HepG2 (cell line): ENCODE data around the gene VPS4A. TPM values are rescaled to one million over a fixed set of nuclear protein-coding genes. Genes with fewer than 3 reads are reported as not detected.

Experiments
- ATAC-seq: fragments of 200-7000 bp; cut with Tn5 transposase; 3 replicates; pipeline ENCODE4 v1.9.1; 2020; ENCODE audit warnings: mild to moderate bottlenecking, moderate library complexity
- BruUV-seq: library from RNA; stranded (reverse); fragments of 400-500 nt; replicated peaks from 2 replicates; lab custom pipeline; 2021; lab: Mats Ljungman, UMichigan
- CTCF ChIA-PET: fragments of 300-600 bp; formaldehyde crosslinking; extraction: SDS; loops from one replicate; lab custom pipeline; 2021; ENCODE audit warnings: low total read pairs, inconsistent platforms, low intra/inter-chr PET ratio; lab: Yijun Ruan, JAX
- POLR2A ChIA-PET: fragments of 350-600 bp; sonication (Branson Sonifier 250); formaldehyde crosslinking; loops from one replicate; lab custom pipeline; 2020; ENCODE audit warnings: antibody characterized with exemption, inconsistent platforms; lab: Yijun Ruan, JAX
- DNase-seq: peaks from one replicate; pipeline ENCODE4 v3.0.0-alpha.2; 2015; ENCODE audit warnings: low spot score
- FAIRE-seq: peaks from 3 replicates; lab custom pipeline; 2011; peaks lifted over from hg19 to GRCh38; lab: Jason Lieb, UNC
- H2AFZ ChIP-seq: one replicate; pipeline ENCODE4 v1.6.1; 2011; ENCODE audit warnings: low read length, inconsistent platforms
- H3K27ac ChIP-seq: fragments of 300-600 bp; 3 replicates; pipeline ENCODE4 v1.8.0; 2011; ENCODE audit warnings: mixed run types, mild to moderate bottlenecking, mixed read lengths, low read length, inconsistent platforms; ENCODE audit not compliant: insufficient read depth; ENCODE audit errors: extremely low read length
- H3K27me3 ChIP-seq, 2 experiments: fragments of 200-600 bp in 1 of 2; 2 replicates in 1 of 2; 3 replicates in 1 of 2; pipeline versions ENCODE4 v1.6.0 to v1.8.0; 2011; ENCODE audit warnings: low read length in 2 of 2, mild to moderate bottlenecking in 2 of 2, moderate library complexity in 2 of 2, inconsistent platforms in 1 of 2; ENCODE audit not compliant: insufficient read depth in 2 of 2, control insufficient read depth in 1 of 2
- H3K36me3 ChIP-seq, 2 experiments: fragments of 200-600 bp in 1 of 2; replicated peaks in 1 of 2; 2 replicates in 1 of 2; 3 replicates in 1 of 2; pipeline versions ENCODE4 v1.5.1 to v1.8.0; 2011; ENCODE audit warnings: low read length in 2 of 2, inconsistent platforms in 1 of 2; ENCODE audit not compliant: insufficient read depth in 2 of 2, control insufficient read depth in 1 of 2
- H3K4me1 ChIP-seq: 2 replicates; pipeline ENCODE4 v1.5.1; 2012; ENCODE audit warnings: low read length, inconsistent platforms; ENCODE audit not compliant: insufficient read depth
- H3K4me2 ChIP-seq: 2 replicates; pipeline ENCODE4 v1.6.0; 2011; ENCODE audit warnings: low read depth, low read length, inconsistent platforms
- H3K4me3 ChIP-seq, 3 experiments: fragments of 200-600 bp in 1 of 3; sonication (generic), shearing (Covaris generic) in 1 of 3; replicated peaks in 1 of 3; 2 replicates each; pipeline ENCODE4 v1.5.1; 2011 to 2016; ENCODE audit warnings: low read length in 3 of 3, inconsistent platforms in 2 of 3, low read depth in 2 of 3, mild to moderate bottlenecking in 2 of 3, control low read depth in 1 of 3, mixed read lengths in 1 of 3; ENCODE audit not compliant: insufficient read depth in 1 of 3
- H3K79me2 ChIP-seq: one replicate; pipeline ENCODE4 v1.6.1; 2011; ENCODE audit warnings: low read length, inconsistent platforms; ENCODE audit not compliant: insufficient read depth
- H3K9ac ChIP-seq: 2 replicates; pipeline ENCODE4 v1.6.0; 2011; ENCODE audit warnings: mild to moderate bottlenecking, low read depth, low read length, inconsistent platforms; ENCODE audit not compliant: insufficient read depth
- H3K9me3 ChIP-seq: 2 replicates; pipeline ENCODE4 v1.5.1; 2012; ENCODE audit warnings: mild to moderate bottlenecking, low read length
- H4K20me1 ChIP-seq: 2 replicates; pipeline ENCODE4 v1.6.0; 2011; ENCODE audit warnings: inconsistent platforms, mild to moderate bottlenecking, low read length, moderate library complexity; ENCODE audit not compliant: insufficient read depth
- AGO1 ChIP-seq: fragments of 200-400 bp; formaldehyde crosslinking; IDR thresholded peaks from 2 replicates; pipeline ENCODE4 v1.6.1; 2017; ENCODE audit warnings: mild to moderate bottlenecking, low read depth, low read length, moderate library complexity; ENCODE audit not compliant: poor library complexity, severe bottlenecking
- AGO2 ChIP-seq: fragments of 200-400 bp; formaldehyde crosslinking; optimal IDR thresholded peaks from 2 replicates; pipeline ENCODE3; 2017; ENCODE audit warnings: mild to moderate bottlenecking, low read depth, low read length, moderate library complexity
- ESRRA ChIP-seq: sonication (generic); formaldehyde crosslinking; IDR thresholded peaks from 2 replicates; pipeline ENCODE4 v1.5.1; 2020; ENCODE audit warnings: mild to moderate bottlenecking, low read depth, missing genetic modification reagents
- GLI4 ChIP-seq: sonication (generic); formaldehyde crosslinking; IDR thresholded peaks from 2 replicates; pipeline ENCODE4 v1.5.1; 2020; ENCODE audit warnings: missing genetic modification reagents, mild to moderate bottlenecking, moderate library complexity, borderline replicate concordance
- HNF4A ChIP-seq: sonication (generic); formaldehyde crosslinking; IDR thresholded peaks from 2 replicates; pipeline ENCODE4 v1.4.0; 2020; ENCODE audit warnings: missing genetic modification reagents
- KDM5A ChIP-seq: fragments of 200-600 bp; sonication (generic); IDR thresholded peaks from 2 replicates; pipeline ENCODE4 v1.7.0; 2018; ENCODE audit warnings: antibody characterized with exemption, mild to moderate bottlenecking, low read length, borderline replicate concordance
- NONO ChIP-seq, 2 experiments: fragments of 450-650 bp in 1 of 2; sonication (generic) in 1 of 2; formaldehyde crosslinking in 1 of 2; IDR thresholded peaks in 1 of 2; conservative IDR thresholded peaks in 1 of 2; 2 replicates each; pipeline versions ENCODE4 v1.6.1 to v1.8.0; 2017 to 2022; ENCODE audit warnings: mild to moderate bottlenecking in 1 of 2, missing genetic modification reagents in 1 of 2, moderate library complexity in 1 of 2
- NR2F1 ChIP-seq, 2 experiments: fragments of 450-650 bp in 1 of 2; formaldehyde crosslinking in 1 of 2; IDR thresholded peaks; 2 replicates each; pipeline versions ENCODE4 v1.5.0 to v1.6.1; 2016 to 2020; ENCODE audit warnings: mild to moderate bottlenecking in 1 of 2, missing compliant biosample characterization in 1 of 2, missing genetic modification reagents in 1 of 2, moderate library complexity in 1 of 2
- NR2F6 ChIP-seq, 2 experiments: IDR thresholded peaks; 2 replicates each; pipeline ENCODE4 v1.6.1; 2016; ENCODE audit warnings: antibody characterized with exemption in 1 of 2, mild to moderate bottlenecking in 1 of 2
- POLR2AphosphoS5 ChIP-seq: IDR thresholded peaks from 2 replicates; pipeline ENCODE4 v1.6.1; 2012; ENCODE audit warnings: low read depth, low read length
- SSRP1 ChIP-seq: IDR thresholded peaks from 2 replicates; pipeline ENCODE4 v1.6.1; 2016; ENCODE audit warnings: control low read depth
- ZC3H13 ChIP-seq: sonication (generic); formaldehyde crosslinking; IDR thresholded peaks from 2 replicates; pipeline ENCODE4 v1.8.1; 2023; ENCODE audit warnings: mild to moderate bottlenecking, missing genetic modification reagents, moderate library complexity
- ZSCAN21 ChIP-seq: sonication (generic); formaldehyde crosslinking; IDR thresholded peaks from 2 replicates; pipeline ENCODE4 v1.8.0; 2022; ENCODE audit warnings: mild to moderate bottlenecking, missing genetic modification reagents, moderate library complexity, borderline replicate concordance
- WGBS: methylation state at CpG from one replicate; pipeline ENCODE4 v1.1.6; 2017; ENCODE audit warnings: low lambda C conversion rate; 5-methylcytosine and 5-hydroxymethylcytosine counted together
- in situ Hi-C: cut with HindIII; loops from 2 replicates; pipeline ENCODE4 v1.10.0; 2017; ENCODE audit warnings: low pct_unique_long_range_greater_than_20kb; ENCODE audit not compliant: extremely low pct_ligation_motif_present
- intact Hi-C: fragments of 100-400 bp; cut with micrococcal nuclease; formaldehyde crosslinking; loops from one replicate; pipeline ENCODE4 v1.10.0; 2022; ENCODE audit not compliant: unreplicated experiment
- polyA plus RNA-seq, 8 experiments: library from polyadenylated mRNA; depleted of rRNA in 3 of 8; stranded (reverse) in 7 of 8; unstranded in 1 of 8; fragments of >200 nt; fragmentation: Illumina TruSeq in 4 of 8; extraction: Trizol in 4 of 8; gene quantifications; 2 replicates each; pipeline versions ENCODE4 v1.2.1 to v1.2.3, GENCODE V29; 2011 to 2016; ENCODE audit warnings: low read depth in 4 of 8, missing spikeins in 1 of 8, mixed read lengths in 1 of 8; ENCODE audit not compliant: insufficient read depth in 1 of 8
- total RNA-seq, 5 experiments: library from RNA; depleted of rRNA; stranded (reverse); fragments of >200 nt; fragmentation: Illumina TruSeq; extraction: Trizol; gene quantifications; 2 replicates each; pipeline ENCODE4 v1.2.3, GENCODE V29; 2016; ENCODE audit warnings: low read depth in 1 of 5
- TF ChIP-seq, protein P1 (sequence below): sonication (generic); formaldehyde crosslinking; IDR thresholded peaks from 2 replicates; pipeline ENCODE4 v1.5.0; 2020; ENCODE audit warnings: mild to moderate bottlenecking, missing genetic modification reagents, borderline replicate concordance
- TF ChIP-seq, protein P2 (sequence below): sonication (generic); formaldehyde crosslinking; IDR thresholded peaks from 2 replicates; pipeline ENCODE4 v1.8.0; 2022; ENCODE audit warnings: missing genetic modification reagents, mild to moderate bottlenecking, borderline replicate concordance

The VPS4A gene
- total and polyA plus RNA-seq, 2 of the 13 experiments (the other 11 are each of a cell fraction or from before 2014, with no cell fraction given) = 13.2 to 27.9 TPM

DNA sequence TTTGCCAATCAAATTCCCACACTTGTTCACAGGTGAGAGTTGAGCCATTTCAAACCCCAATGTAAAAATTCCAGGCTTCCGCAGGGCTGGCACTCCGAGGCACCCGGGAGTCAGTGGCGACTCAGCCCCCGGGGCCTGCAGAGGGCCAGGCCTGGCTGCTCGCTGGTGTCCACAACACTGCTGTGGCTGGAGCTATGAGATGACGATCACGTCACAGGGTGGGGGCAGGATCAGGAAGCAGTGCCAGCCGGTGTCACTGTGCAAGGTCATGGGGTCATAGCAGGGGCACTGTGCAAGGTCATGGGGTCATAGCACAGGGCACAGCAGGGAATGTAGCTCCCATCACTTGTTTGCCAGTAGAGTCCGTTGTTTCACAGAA is 7.8 kb downstream of the VPS4A start:
- WGBS = 90% methylated on average over 7 of the region's 10 CpGs
- Histone ChIP-seq H4K20me1 (peaks cover 4% of the 10 kb centered on the region; the same call in 1 of the 2 replicates), H3K4me1 (peaks cover 8% of the 10 kb centered on the region; the same call in 1 of the 2 replicates), H3K27me3 (no peaks in the 10 kb centered on the region), H3K79me2 (peaks cover 8% of the 10 kb centered on the region), H3K9me3 (no peaks in the 10 kb centered on the region), H3K27ac (no peak overlapping the region), H3K9ac (no peak overlapping the region), H3K36me3 (peaks cover 58 to 83% of the 10 kb centered on the region in 2 experiments), H3K4me3 (no peak overlapping the region), H3K4me2 (no peak overlapping the region), H2AFZ (no peak overlapping the region)
- peak; percentile 8 for ATAC-seq
- in situ Hi-C loops (no loop called here), intact Hi-C loops (no loop called here)
- FAIRE-seq = no peak
- DNase-seq = no peak
- BruUV-seq = no TSS peak
- CTCF ChIA-PET = no interaction called here
- POLR2A ChIA-PET = no interaction called here
- TF ChIP-seq POLR2AphosphoS5 = 0 out of 2 replicates have a peak, but pooled peaks have one; percentile 6
- peak in 1 of 2 experiments; percentile 23; a peak in 1 of 4 replicates for TF ChIP-seq NR2F1 (CRISPR knock-in tag; IDR thresholded peaks at IDR 0.05)
- TF ChIP-seq NONO (IDR thresholded peaks at IDR 0.05) = no peak
- TF ChIP-seq NONO (CRISPR knock-in tag; conservative IDR thresholded peaks at IDR 0.05) = 0 out of 2 replicates have a peak, but pooled peaks have one; percentile 23
- no peak for TF ChIP-seq GLI4
- TF ChIP-seq, protein P1, sequence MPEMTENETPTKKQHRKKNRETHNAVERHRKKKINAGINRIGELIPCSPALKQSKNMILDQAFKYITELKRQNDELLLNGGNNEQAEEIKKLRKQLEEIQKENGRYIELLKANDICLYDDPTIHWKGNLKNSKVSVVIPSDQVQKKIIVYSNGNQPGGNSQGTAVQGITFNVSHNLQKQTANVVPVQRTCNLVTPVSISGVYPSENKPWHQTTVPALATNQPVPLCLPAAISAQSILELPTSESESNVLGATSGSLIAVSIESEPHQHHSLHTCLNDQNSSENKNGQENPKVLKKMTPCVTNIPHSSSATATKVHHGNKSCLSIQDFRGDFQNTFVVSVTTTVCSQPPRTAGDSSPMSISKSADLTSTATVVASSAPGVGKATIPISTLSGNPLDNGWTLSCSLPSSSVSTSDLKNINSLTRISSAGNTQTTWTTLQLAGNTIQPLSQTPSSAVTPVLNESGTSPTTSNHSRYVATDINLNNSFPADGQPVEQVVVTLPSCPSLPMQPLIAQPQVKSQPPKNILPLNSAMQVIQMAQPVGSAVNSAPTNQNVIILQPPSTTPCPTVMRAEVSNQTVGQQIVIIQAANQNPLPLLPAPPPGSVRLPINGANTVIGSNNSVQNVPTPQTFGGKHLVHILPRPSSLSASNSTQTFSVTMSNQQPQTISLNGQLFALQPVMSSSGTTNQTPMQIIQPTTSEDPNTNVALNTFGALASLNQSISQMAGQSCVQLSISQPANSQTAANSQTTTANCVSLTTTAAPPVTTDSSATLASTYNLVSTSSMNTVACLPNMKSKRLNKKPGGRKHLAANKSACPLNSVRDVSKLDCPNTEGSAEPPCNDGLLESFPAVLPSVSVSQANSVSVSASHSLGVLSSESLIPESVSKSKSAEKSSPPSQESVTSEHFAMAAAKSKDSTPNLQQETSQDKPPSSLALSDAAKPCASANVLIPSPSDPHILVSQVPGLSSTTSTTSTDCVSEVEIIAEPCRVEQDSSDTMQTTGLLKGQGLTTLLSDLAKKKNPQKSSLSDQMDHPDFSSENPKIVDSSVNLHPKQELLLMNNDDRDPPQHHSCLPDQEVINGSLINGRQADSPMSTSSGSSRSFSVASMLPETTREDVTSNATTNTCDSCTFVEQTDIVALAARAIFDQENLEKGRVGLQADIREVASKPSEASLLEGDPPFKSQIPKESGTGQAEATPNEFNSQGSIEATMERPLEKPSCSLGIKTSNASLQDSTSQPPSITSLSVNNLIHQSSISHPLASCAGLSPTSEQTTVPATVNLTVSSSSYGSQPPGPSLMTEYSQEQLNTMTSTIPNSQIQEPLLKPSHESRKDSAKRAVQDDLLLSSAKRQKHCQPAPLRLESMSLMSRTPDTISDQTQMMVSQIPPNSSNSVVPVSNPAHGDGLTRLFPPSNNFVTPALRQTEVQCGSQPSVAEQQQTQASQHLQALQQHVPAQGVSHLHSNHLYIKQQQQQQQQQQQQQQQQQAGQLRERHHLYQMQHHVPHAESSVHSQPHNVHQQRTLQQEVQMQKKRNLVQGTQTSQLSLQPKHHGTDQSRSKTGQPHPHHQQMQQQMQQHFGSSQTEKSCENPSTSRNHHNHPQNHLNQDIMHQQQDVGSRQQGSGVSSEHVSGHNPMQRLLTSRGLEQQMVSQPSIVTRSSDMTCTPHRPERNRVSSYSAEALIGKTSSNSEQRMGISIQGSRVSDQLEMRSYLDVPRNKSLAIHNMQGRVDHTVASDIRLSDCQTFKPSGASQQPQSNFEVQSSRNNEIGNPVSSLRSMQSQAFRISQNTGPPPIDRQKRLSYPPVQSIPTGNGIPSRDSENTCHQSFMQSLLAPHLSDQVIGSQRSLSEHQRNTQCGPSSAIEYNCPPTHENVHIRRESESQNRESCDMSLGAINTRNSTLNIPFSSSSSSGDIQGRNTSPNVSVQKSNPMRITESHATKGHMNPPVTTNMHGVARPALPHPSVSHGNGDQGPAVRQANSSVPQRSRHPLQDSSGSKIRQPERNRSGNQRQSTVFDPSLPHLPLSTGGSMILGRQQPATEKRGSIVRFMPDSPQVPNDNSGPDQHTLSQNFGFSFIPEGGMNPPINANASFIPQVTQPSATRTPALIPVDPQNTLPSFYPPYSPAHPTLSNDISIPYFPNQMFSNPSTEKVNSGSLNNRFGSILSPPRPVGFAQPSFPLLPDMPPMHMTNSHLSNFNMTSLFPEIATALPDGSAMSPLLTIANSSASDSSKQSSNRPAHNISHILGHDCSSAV (CRISPR knock-in tag) = no peak
- TF ChIP-seq, protein P2, sequence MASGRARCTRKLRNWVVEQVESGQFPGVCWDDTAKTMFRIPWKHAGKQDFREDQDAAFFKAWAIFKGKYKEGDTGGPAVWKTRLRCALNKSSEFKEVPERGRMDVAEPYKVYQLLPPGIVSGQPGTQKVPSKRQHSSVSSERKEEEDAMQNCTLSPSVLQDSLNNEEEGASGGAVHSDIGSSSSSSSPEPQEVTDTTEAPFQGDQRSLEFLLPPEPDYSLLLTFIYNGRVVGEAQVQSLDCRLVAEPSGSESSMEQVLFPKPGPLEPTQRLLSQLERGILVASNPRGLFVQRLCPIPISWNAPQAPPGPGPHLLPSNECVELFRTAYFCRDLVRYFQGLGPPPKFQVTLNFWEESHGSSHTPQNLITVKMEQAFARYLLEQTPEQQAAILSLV (CRISPR knock-in tag) = 0 out of 2 replicates have a peak, but pooled peaks have one; percentile 20
- peak; percentile 56 for TF ChIP-seq AGO1
- peak; percentile 75 for TF ChIP-seq ESRRA (CRISPR knock-in tag)
- no peak for TF ChIP-seq SSRP1
- TF ChIP-seq HNF4A (CRISPR knock-in tag) = peak; percentile 7; the same call in 1 of the 2 replicates
- TF ChIP-seq ZC3H13 (CRISPR knock-in tag) = peak; percentile 8; the same call in 1 of the 2 replicates
- 0 out of 2 replicates have a peak, but pooled peaks have one; percentile 24 for TF ChIP-seq ZSCAN21 (CRISPR knock-in tag)
- TF ChIP-seq AGO2 = peak; percentile 85
- no peak for TF ChIP-seq KDM5A
- peak; percentile 72; the same call in 1 of the 2 replicates for TF ChIP-seq NR2F6 (IDR thresholded peaks at IDR 0.05)
- TF ChIP-seq NR2F6 (CRISPR knock-in tag; IDR thresholded peaks at IDR 0.05) = peak; percentile 42; the same call in 1 of the 2 replicates
